Measurements from ENCODE around the gene ELF4. TPM values are rescaled to one million over a fixed set of nuclear protein-coding genes. Genes with fewer than 3 reads are reported as not detected.
A peak's percentile ranks its signal among the peaks of the same experiment; 100 is the strongest.

The ELF4 gene
- total RNA-seq, 4 donors from 2014 or later = 4.5 to 9.5 (median 7.5) TPM

- no CpG with 5 or more reads among the region's 7 CpGs for WGBS, 2 donors (ENCODE audit: low coverage in 1 of 2)
- H3K9me3 ChIP-seq = no peaks in the 10 kb centered on the region
- TF ChIP-seq POLR2A (IDR thresholded peaks at IDR 0.05) (no peak), EP300 (IDR thresholded peaks at IDR 0.05) (no peak), CTCF (IDR thresholded peaks at IDR 0.05) (no peak), POLR2AphosphoS5 (IDR thresholded peaks at IDR 0.05) (no peak)
- no peaks in the 10 kb centered on the region for H3K4me1 ChIP-seq
- ATAC-seq = no peak
- H3K27ac ChIP-seq = peak overlapping the region in 2 of 4 donors; percentile 10 to 61
- H3K4me3 ChIP-seq = no peak overlapping the region
- no peaks in the 10 kb centered on the region for H3K27me3 ChIP-seq
- no peaks in the 10 kb centered on the region for H3K36me3 ChIP-seq
These were observed 27.2 kb downstream of the ELF4 start for GRCh38 chrX:130083107-130083490.

- peak; percentile 34 for ATAC-seq
- H3K4me1 ChIP-seq = no peaks in the 10 kb centered on the region
- TF ChIP-seq POLR2AphosphoS5 (IDR thresholded peaks at IDR 0.05) (no peak), CTCF (IDR thresholded peaks at IDR 0.05) (peak in 2 of 4 experiments; percentile 5 to 13)
- no peaks in the 10 kb centered on the region for H3K9me3 ChIP-seq
- H3K27me3 ChIP-seq = no peaks in the 10 kb centered on the region
- peak overlapping the region in 3 of 4 donors; percentile 38 to 61 (median 47) for H3K27ac ChIP-seq
- H3K4me3 ChIP-seq = peak overlapping the region in 1 of 2 donors; percentile 4
- WGBS, 2 donors (ENCODE audit: low coverage in 1 of 2) = 87% methylated on average over 6 of the region's 28 CpGs; no CpG with 5 or more reads in 1 of the 2 donors
- H3K36me3 ChIP-seq = no peaks in the 10 kb centered on the region
These were observed 27.8 kb downstream of the ELF4 start for GRCh38 chrX:130082244-130083106.

DNA sequence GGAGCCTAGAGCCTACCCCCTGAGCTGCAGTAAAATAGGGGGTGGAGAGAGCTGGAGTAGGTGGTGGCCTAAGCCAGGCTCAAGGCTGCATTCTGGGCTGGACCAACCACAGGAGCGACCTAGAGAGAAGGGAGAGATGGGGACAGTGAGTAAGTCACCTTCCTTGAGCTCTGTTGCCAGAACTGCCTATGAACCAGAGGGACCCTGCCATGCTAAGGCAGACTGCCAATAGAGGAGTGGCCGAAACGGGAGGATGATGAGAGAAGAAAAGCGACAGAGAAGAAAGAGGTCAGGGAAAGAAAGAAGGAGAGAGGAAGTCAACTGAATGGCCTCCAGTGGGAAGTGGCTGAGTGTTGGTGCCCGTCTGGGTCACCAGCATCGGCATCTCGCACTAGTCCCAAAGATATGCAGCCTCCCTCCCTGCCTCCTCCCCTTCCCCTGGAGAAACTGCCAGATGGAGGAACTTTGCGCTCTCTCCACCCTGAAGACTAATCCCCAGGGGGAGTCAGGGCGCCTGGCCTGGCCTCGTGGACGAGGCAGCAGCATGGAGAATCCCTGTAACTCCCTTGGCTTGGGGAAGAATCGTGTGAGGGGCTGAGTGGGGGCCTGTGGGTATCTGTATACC lies 28.8 kb downstream of the ELF4 start:
- no peaks in the 10 kb centered on the region for H3K36me3 ChIP-seq
- no peaks in the 10 kb centered on the region for H3K9me3 ChIP-seq
- WGBS, 2 donors (ENCODE audit: low coverage in 1 of 2) = no CpG with 5 or more reads among the region's 12 CpGs
- TF ChIP-seq EP300 (IDR thresholded peaks at IDR 0.05) = no peak
- no peak for TF ChIP-seq CTCF (IDR thresholded peaks at IDR 0.05)
- no peak for TF ChIP-seq POLR2A (IDR thresholded peaks at IDR 0.05)
- TF ChIP-seq POLR2AphosphoS5 (IDR thresholded peaks at IDR 0.05) = no peak
- H3K4me1 ChIP-seq = no peaks in the 10 kb centered on the region
- H3K27me3 ChIP-seq = no peaks in the 10 kb centered on the region
- H3K27ac ChIP-seq = peak overlapping the region in 3 of 4 donors; percentile 38 to 61 (median 47)
- no peak for ATAC-seq
- H3K4me3 ChIP-seq = no peak overlapping the region

GRCh38 chrX:130080791-130081367 lies 29.4 kb downstream of the ELF4 start:
- TF ChIP-seq POLR2AphosphoS5 (IDR thresholded peaks at IDR 0.05) = no peak
- Histone ChIP-seq H3K27ac (no peak overlapping the region), H3K36me3 (no peaks in the 10 kb centered on the region), H3K9me3 (no peaks in the 10 kb centered on the region), H3K4me1 (no peaks in the 10 kb centered on the region), H3K4me3 (no peak overlapping the region), H3K27me3 (no peaks in the 10 kb centered on the region)
- 80 to 100% methylated on average over 1 of the region's 7 CpGs for WGBS, 2 donors (ENCODE audit: low coverage in 1 of 2)
- ATAC-seq = no peak

- Histone ChIP-seq H3K27ac (no peak overlapping the region), H3K4me1 (no peaks in the 10 kb centered on the region), H3K27me3 (no peaks in the 10 kb centered on the region), H3K4me3 (no peak overlapping the region), H3K9me3 (no peaks in the 10 kb centered on the region), H3K36me3 (no peaks in the 10 kb centered on the region)
- TF ChIP-seq EP300 (IDR thresholded peaks at IDR 0.05) = no peak
- peak; percentile 49 to 76 (median 60) for TF ChIP-seq CTCF (IDR thresholded peaks at IDR 0.05)
- WGBS, 2 donors (ENCODE audit: low coverage in 1 of 2) = 0 to 60% methylated on average over 2 to 8 of the region's 9 CpGs
- peak; percentile 64 for ATAC-seq
These were observed 30.4 kb downstream of the ELF4 start for GRCh38 chrX:130079824-130080406.

Data from gastroesophageal sphincter (tissue), 4 donors.